ENCODE data around the gene PLRG1. TPM values are rescaled to one million over a fixed set of nuclear protein-coding genes. Genes with fewer than 3 reads are reported as not detected.
"Not testable (repeated sequence)": the region's sequence is repeated elsewhere in the genome, so short reads cannot be mapped to it uniquely, and the experiment has no call there.

The PLRG1 gene
- polyA plus RNA-seq = 69.3 TPM
- long read RNA-seq, donor 1, partial matches to known transcripts = 0 of 7 reads
- long read RNA-seq, donor 1, other reads (novel, unspliced or antisense) = 0 of 7 reads
- long read RNA-seq, donor 2, transcript PLRG1-202 (15 exons, 3,351 nt) = major isoform, 14 of 543 reads
- long read RNA-seq, donor 2, transcript PLRG1-212 (2 exons, 570 nt) = minor isoform, 6 of 543 reads
- long read RNA-seq, donor 2, partial matches to known transcripts = 342 of 543 reads
- long read RNA-seq, donor 2, other reads (novel, unspliced or antisense) = 179 of 543 reads
- long read RNA-seq, donor 3, transcript PLRG1-202 (15 exons, 3,351 nt) = major isoform, 26 of 910 reads
- long read RNA-seq, donor 3, transcript PLRG1-212 (2 exons, 570 nt) = minor isoform, 9 of 910 reads
- long read RNA-seq, donor 3, partial matches to known transcripts = 873 of 910 reads
- long read RNA-seq, donor 3, other reads (novel, unspliced or antisense) = 0 of 910 reads
- long read RNA-seq, donor 4, partial matches to known transcripts = 103 of 113 reads
- long read RNA-seq, donor 4, other reads (novel, unspliced or antisense) = 8 of 113 reads
- long read RNA-seq, donor 5, transcript PLRG1-202 (15 exons, 3,351 nt) = major isoform, 6 of 7 reads
- long read RNA-seq, donor 5, partial matches to known transcripts = 0 of 7 reads
- long read RNA-seq, donor 5, other reads (novel, unspliced or antisense) = 0 of 7 reads
- long read RNA-seq, donor 6, transcript PLRG1-202 (15 exons, 3,351 nt) = major isoform, 14 of 31 reads
- long read RNA-seq, donor 6, transcript PLRG1-212 (2 exons, 570 nt) = minor isoform, 7 of 31 reads
- long read RNA-seq, donor 6, partial matches to known transcripts = 8 of 31 reads
- long read RNA-seq, donor 6, other reads (novel, unspliced or antisense) = 0 of 31 reads
- long read RNA-seq, donor 7, transcript PLRG1-202 (15 exons, 3,351 nt) = major isoform, 5 of 13 reads
- long read RNA-seq, donor 7, partial matches to known transcripts = 5 of 13 reads
- long read RNA-seq, donor 7, other reads (novel, unspliced or antisense) = 0 of 13 reads
- long read RNA-seq, donor 8, transcript PLRG1-212 (2 exons, 570 nt) = minor isoform, 5 of 834 reads
- long read RNA-seq, donor 8, transcript PLRG1-202 (15 exons, 3,351 nt) = major isoform, 12 of 834 reads
- long read RNA-seq, donor 8, partial matches to known transcripts = 815 of 834 reads
- long read RNA-seq, donor 8, other reads (novel, unspliced or antisense) = 0 of 834 reads
- long read RNA-seq, donor 9, transcript PLRG1-202 (15 exons, 3,351 nt) = major isoform, 11 of 18 reads
- long read RNA-seq, donor 9, partial matches to known transcripts = 0 of 18 reads
- long read RNA-seq, donor 9, other reads (novel, unspliced or antisense) = 0 of 18 reads
- long read RNA-seq, donor 10, transcript PLRG1-202 (15 exons, 3,351 nt) = major isoform, 11 of 29 reads
- long read RNA-seq, donor 10, partial matches to known transcripts = 13 of 29 reads
- long read RNA-seq, donor 10, other reads (novel, unspliced or antisense) = 0 of 29 reads
- long read RNA-seq, donor 11, transcript PLRG1-202 (15 exons, 3,351 nt) = major isoform, 9 of 11 reads
- long read RNA-seq, donor 11, partial matches to known transcripts = 0 of 11 reads
- long read RNA-seq, donor 11, other reads (novel, unspliced or antisense) = 0 of 11 reads

DNA sequence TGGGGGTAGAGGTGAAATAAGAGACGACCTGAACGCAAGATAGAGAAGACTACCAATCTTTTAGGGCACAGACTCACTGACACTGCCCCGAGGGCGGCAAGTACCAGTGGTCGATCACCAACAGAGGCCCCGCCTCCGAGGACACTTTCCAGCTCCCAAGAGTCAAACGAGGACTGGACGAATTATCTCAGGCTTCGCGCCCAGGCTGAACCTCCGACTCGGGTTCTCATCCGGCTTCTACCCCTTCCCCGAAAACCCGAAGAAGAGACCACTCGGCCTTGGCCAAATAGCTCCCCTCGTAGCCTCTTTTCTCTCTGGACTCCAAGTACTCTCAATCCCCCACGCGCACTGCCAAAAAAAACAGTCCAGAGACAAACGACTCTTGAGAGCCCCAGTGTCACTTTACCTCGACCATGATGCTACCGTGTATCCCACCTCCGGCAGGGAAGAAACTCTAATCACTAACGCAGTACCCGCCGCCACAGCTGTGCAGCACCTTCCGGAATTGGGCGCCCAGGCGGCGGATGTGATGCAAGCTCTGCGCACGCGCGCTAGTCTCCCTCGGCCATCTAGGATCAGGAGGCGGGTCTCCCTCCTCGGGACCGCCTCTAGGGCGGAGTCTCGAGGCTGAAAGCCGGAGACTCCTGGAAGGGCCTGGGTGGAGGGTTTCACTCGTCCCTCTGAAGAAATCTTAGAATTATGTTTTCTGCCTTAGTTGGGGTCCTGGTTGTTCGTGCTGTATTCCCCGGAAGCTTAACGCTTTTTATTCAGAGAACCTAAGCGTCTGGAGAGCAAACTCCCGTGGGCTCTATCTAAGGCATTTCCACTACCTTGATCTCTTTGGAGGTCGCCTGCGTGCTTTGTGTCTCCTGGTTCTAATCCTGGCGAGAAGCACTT lies at the start of gene PLRG1:
TSS of gene PLRG1 (minus strand) at position 507 of the 897 bp plus-strand sequence. CDS start at position 415, 92 bp downstream.
- Histone ChIP-seq H3K9me3 (ENCODE audit: control insufficient read depth, low read depth, low read length) (no peaks in the 10 kb centered on the region), H3K4me1 (ENCODE audit: control insufficient read depth, insufficient read depth, low read length) (peaks cover 12% of the 10 kb centered on the region), H3K36me3 (ENCODE audit: control insufficient read depth, insufficient read depth, low read length) (peaks cover 20% of the 10 kb centered on the region), H3K27me3 (ENCODE audit: control insufficient read depth, insufficient read depth, low read length) (no peaks in the 10 kb centered on the region), H3K27ac (ENCODE audit: low read length) (peak within 1 kb of the TSS; percentile 56), H3K4me3 (ENCODE audit: low read length) (peak within 1 kb of the TSS; percentile 82)
- no CpG with 5 or more reads among the region's 51 CpGs for WGBS (ENCODE audit: insufficient coverage, low lambda C conversion rate)
- DNase-seq = peak; percentile 96 to 98

GRCh38 chr4:154597798-154598774 lies 47.9 kb upstream of the PLRG1 start:
- H3K4me3 ChIP-seq (ENCODE audit: low read length) = no peak overlapping the region
- no peaks in the 10 kb centered on the region for H3K27me3 ChIP-seq (ENCODE audit: control insufficient read depth, insufficient read depth, low read length)
- H3K9me3 ChIP-seq (ENCODE audit: control insufficient read depth, low read depth, low read length) = no peaks in the 10 kb centered on the region
- DNase-seq = peak in 1 of 2 donors; percentile 47
- peaks cover 13% of the 10 kb centered on the region for H3K4me1 ChIP-seq (ENCODE audit: control insufficient read depth, insufficient read depth, low read length)
- no peaks in the 10 kb centered on the region for H3K36me3 ChIP-seq (ENCODE audit: control insufficient read depth, insufficient read depth, low read length)
- H3K27ac ChIP-seq (ENCODE audit: low read length) = no peak overlapping the region
- WGBS (ENCODE audit: insufficient coverage, low lambda C conversion rate) = no CpG with 5 or more reads among the region's 7 CpGs

- not testable (repeated sequence) for DNase-seq; H3K4me3 ChIP-seq (ENCODE audit: low read length); H3K27ac ChIP-seq (ENCODE audit: low read length); H3K36me3 ChIP-seq (ENCODE audit: control insufficient read depth, insufficient read depth, low read length); H3K9me3 ChIP-seq (ENCODE audit: control insufficient read depth, low read depth, low read length); H3K27me3 ChIP-seq (ENCODE audit: control insufficient read depth, insufficient read depth, low read length)
- 100% methylated on average over 2 of the region's 11 CpGs for WGBS (ENCODE audit: insufficient coverage, low lambda C conversion rate)
- H3K4me1 ChIP-seq (ENCODE audit: control insufficient read depth, insufficient read depth, low read length) = peaks cover 21% of the 10 kb centered on the region
Measured at GRCh38 chr4:154597281-154597680, 47.1 kb upstream of the PLRG1 start.

GRCh38 chr4:154595807-154596206 lies 45.6 kb upstream of the PLRG1 start:
- Histone ChIP-seq H3K27ac (ENCODE audit: low read length) (no peak overlapping the region), H3K9me3 (ENCODE audit: control insufficient read depth, low read depth, low read length) (no peaks in the 10 kb centered on the region), H3K4me3 (ENCODE audit: low read length) (no peak overlapping the region), H3K27me3 (ENCODE audit: control insufficient read depth, insufficient read depth, low read length) (no peaks in the 10 kb centered on the region), H3K36me3 (ENCODE audit: control insufficient read depth, insufficient read depth, low read length) (no peaks in the 10 kb centered on the region), H3K4me1 (ENCODE audit: control insufficient read depth, insufficient read depth, low read length) (peaks cover 29% of the 10 kb centered on the region)
- peak; percentile 61 to 81 for DNase-seq

GRCh38 chr4:154594343-154594742 lies 44.1 kb upstream of the PLRG1 start:
- H3K4me3 ChIP-seq (ENCODE audit: low read length); H3K27me3 ChIP-seq (ENCODE audit: control insufficient read depth, insufficient read depth, low read length); H3K36me3 ChIP-seq (ENCODE audit: control insufficient read depth, insufficient read depth, low read length); H3K27ac ChIP-seq (ENCODE audit: low read length); H3K9me3 ChIP-seq (ENCODE audit: control insufficient read depth, low read depth, low read length); DNase-seq: not testable (repeated sequence)
- no CpG with 5 or more reads among the region's 3 CpGs for WGBS (ENCODE audit: insufficient coverage, low lambda C conversion rate)
- peaks cover 30% of the 10 kb centered on the region for H3K4me1 ChIP-seq (ENCODE audit: control insufficient read depth, insufficient read depth, low read length)

- no peaks in the 10 kb centered on the region for H3K9me3 ChIP-seq (ENCODE audit: control insufficient read depth, low read depth, low read length)
- no peaks in the 10 kb centered on the region for H3K36me3 ChIP-seq (ENCODE audit: control insufficient read depth, insufficient read depth, low read length)
- H3K4me1 ChIP-seq (ENCODE audit: control insufficient read depth, insufficient read depth, low read length) = peaks cover 30% of the 10 kb centered on the region
- no peak overlapping the region for H3K27ac ChIP-seq (ENCODE audit: low read length)
- DNase-seq = no peak
- H3K27me3 ChIP-seq (ENCODE audit: control insufficient read depth, insufficient read depth, low read length) = no peaks in the 10 kb centered on the region
- WGBS (ENCODE audit: insufficient coverage, low lambda C conversion rate) = 100% methylated on average over 1 of the region's 2 CpGs
- H3K4me3 ChIP-seq (ENCODE audit: low read length) = no peak overlapping the region
Measured at GRCh38 chr4:154593868-154594267, 43.7 kb upstream of the PLRG1 start.

GRCh38 chr4:154591890-154592289 lies 41.7 kb upstream of the PLRG1 start:
- Histone ChIP-seq H3K27ac (ENCODE audit: low read length) (peak overlapping the region; percentile 65), H3K4me3 (ENCODE audit: low read length) (no peak overlapping the region), H3K27me3 (ENCODE audit: control insufficient read depth, insufficient read depth, low read length) (no peaks in the 10 kb centered on the region), H3K4me1 (ENCODE audit: control insufficient read depth, insufficient read depth, low read length) (peaks cover 22% of the 10 kb centered on the region), H3K36me3 (ENCODE audit: control insufficient read depth, insufficient read depth, low read length) (peaks cover 6% of the 10 kb centered on the region), H3K9me3 (ENCODE audit: control insufficient read depth, low read depth, low read length) (peaks cover 3% of the 10 kb centered on the region)
- DNase-seq = peak; percentile 52 to 72
- 60% methylated on average over 2 of the region's 3 CpGs for WGBS (ENCODE audit: insufficient coverage, low lambda C conversion rate)

GRCh38 chr4:154590329-154591006 lies 40.3 kb upstream of the PLRG1 start, which contains the start of gene FGA:
TSS of gene FGA (minus strand) at chr4:154590742. CDS start at chr4:154590687, 55 bp downstream.
- Histone ChIP-seq H3K4me1 (ENCODE audit: control insufficient read depth, insufficient read depth, low read length) (peaks cover 22% of the 10 kb centered on the region), H3K4me3 (ENCODE audit: low read length) (peak within 1 kb of the TSS; percentile 41), H3K9me3 (ENCODE audit: control insufficient read depth, low read depth, low read length) (peaks cover 3% of the 10 kb centered on the region), H3K36me3 (ENCODE audit: control insufficient read depth, insufficient read depth, low read length) (peaks cover 19% of the 10 kb centered on the region), H3K27ac (ENCODE audit: low read length) (peak within 1 kb of the TSS; percentile 65), H3K27me3 (ENCODE audit: control insufficient read depth, insufficient read depth, low read length) (no peaks in the 10 kb centered on the region)
- WGBS (ENCODE audit: insufficient coverage, low lambda C conversion rate) = 0% methylated on average over 1 of the region's 3 CpGs
- DNase-seq = peak; percentile 86 to 92
